ENCODE results near the gene ATL2.

ATL2 gene

DNA sequence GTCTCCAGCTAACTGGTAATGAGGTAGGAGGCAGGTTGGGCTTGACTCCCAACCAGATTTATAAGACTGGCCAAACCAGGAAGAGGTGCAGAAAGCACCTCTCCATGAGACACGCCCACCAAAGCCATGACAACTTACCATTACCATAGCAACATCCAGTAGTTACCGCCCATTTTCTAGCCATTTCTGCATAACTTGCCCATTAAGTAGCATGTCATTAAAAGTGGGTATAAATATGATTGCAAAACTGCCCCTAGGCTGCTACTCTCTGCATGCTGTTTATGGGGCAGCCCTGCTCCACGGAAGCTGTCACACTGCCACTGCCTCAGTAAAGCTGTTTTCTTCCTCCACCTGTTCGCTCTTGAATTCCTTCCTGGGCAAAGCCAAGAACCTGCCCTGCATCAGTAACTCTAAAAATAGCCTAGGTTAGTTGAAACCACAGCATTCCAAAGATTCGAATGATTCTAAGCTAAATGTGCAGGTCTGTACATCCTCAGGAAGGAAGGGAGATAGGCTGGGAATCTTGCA, 131.9 kb downstream of the ATL2 start:
- no peak for TF ChIP-seq CTCF (IDR thresholded peaks at IDR 0.05; ENCODE audit: low read depth, low read length)
- no peak overlapping the region for H3K4me3 ChIP-seq (ENCODE audit: low read depth, low read length)

DNA sequence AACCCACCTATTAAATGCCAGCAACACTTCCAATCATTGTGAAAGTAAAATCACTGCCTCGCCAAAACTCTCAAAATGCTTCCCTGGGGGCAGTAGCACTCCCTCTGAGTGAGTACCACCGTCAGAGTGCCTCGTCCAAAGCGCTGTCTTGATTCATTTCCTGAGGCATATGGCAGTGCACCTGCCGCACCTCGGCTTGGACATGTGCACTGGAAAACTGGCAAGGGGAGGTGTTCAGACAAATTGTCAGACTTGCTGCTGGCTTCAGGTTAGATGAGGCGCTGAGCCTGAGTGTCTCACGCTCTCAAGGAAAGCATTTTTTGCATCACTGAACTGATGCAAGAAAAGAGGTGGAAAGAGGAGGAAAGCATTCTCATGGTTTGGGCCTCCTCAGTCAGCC, 132.8 kb downstream of the ATL2 start:
- H3K4me3 ChIP-seq (ENCODE audit: low read depth, low read length), result no peak overlapping the region
- no peak for TF ChIP-seq CTCF (IDR thresholded peaks at IDR 0.05; ENCODE audit: low read depth, low read length)
